B cell (primary cell): ENCODE data around the gene TBC1D22B. TPM values are rescaled to one million over a fixed set of nuclear protein-coding genes. Genes with fewer than 3 reads are reported as not detected.

Source experiments
- ATAC-seq: fragments of 200-7000 bp; cut with Tn5 transposase; one replicate; pipeline ENCODE4 v1.10.0; 2021; ENCODE audit warnings: low read depth, mild to moderate bottlenecking, moderate number of reproducible peaks, moderate library complexity
- CTCF ChIA-PET: fragments of 350-600 bp; sonication (Branson Sonifier 250); formaldehyde crosslinking; loops from one replicate; lab custom pipeline; 2021; ENCODE audit warnings: antibody characterized with exemption, inconsistent platforms; lab: Charles Lee
- POLR2A ChIA-PET: fragments of 350-600 bp; sonication (Branson Sonifier 250); formaldehyde crosslinking; loops from one replicate; lab custom pipeline; 2021; ENCODE audit warnings: antibody characterized with exemption; lab: Charles Lee
- DNase-seq: peaks from one replicate; pipeline ENCODE4 v3.0.0; 2013
- H2AFZ ChIP-seq: 2 replicates; pipeline ENCODE4 v1.6.1; 2012; ENCODE audit warnings: mild to moderate bottlenecking, low read depth, low read length; ENCODE audit not compliant: insufficient read depth, poor library complexity, severe bottlenecking
- H3K27ac ChIP-seq, 2 donors: 1 replicate in 1 of 2; 2 replicates in 1 of 2; pipeline ENCODE4 v1.5.1; 2012 to 2013; ENCODE audit warnings: low read length in 2 of 2, mild to moderate bottlenecking in 2 of 2, moderate library complexity in 1 of 2
- H3K27me3 ChIP-seq, 4 experiments: fragments of 200-600 bp in 1 of 4; sonication (generic) in 1 of 4; replicated peaks in 1 of 4; 1 replicate in 2 of 4; 2 replicates in 2 of 4; pipeline versions ENCODE4 v1.6.1 to v1.7.0; 2013 to 2016; ENCODE audit warnings: low read length in 3 of 4, mild to moderate bottlenecking in 2 of 4, mixed read lengths in 1 of 4, moderate library complexity in 1 of 4; ENCODE audit not compliant: insufficient read depth in 4 of 4, control insufficient read depth in 3 of 4; ENCODE audit errors: control extremely low read depth in 1 of 4
- H3K36me3 ChIP-seq, 2 experiments: replicated peaks in 1 of 2; 1 replicate in 1 of 2; 2 replicates in 1 of 2; pipeline versions ENCODE4 v1.6.1 to v1.7.1; 2013; ENCODE audit warnings: low read length in 1 of 2; ENCODE audit not compliant: insufficient read depth in 2 of 2, control insufficient read depth in 1 of 2; ENCODE audit errors: control extremely low read depth in 1 of 2, extremely low read depth in 1 of 2
- H3K4me1 ChIP-seq, 2 donors: fragments of 200-600 bp in 1 of 2; sonication (generic) in 1 of 2; 1 replicate in 1 of 2; 2 replicates in 1 of 2; pipeline versions ENCODE4 v1.5.1 to v1.6.1; 2013 to 2017; ENCODE audit warnings: low read length in 2 of 2; ENCODE audit not compliant: control insufficient read depth in 2 of 2, insufficient read depth in 2 of 2
- H3K4me2 ChIP-seq: replicated peaks from 2 replicates; pipeline ENCODE3; 2012; ENCODE audit warnings: mild to moderate bottlenecking, low read depth, low read length; ENCODE audit not compliant: poor library complexity, severe bottlenecking
- H3K4me3 ChIP-seq, 5 experiments: fragments of 200-600 bp in 1 of 5; sonication (generic) in 1 of 5; 1 replicate in 3 of 5; 2 replicates in 2 of 5; pipeline versions ENCODE4 v1.5.1 to v1.7.0; 2011 to 2016; ENCODE audit warnings: low read length in 4 of 5, mild to moderate bottlenecking in 4 of 5, low read depth in 2 of 5, control low read depth in 1 of 5, moderate library complexity in 1 of 5; ENCODE audit not compliant: insufficient read depth in 1 of 5; ENCODE audit errors: control extremely low read depth in 1 of 5, extremely low read depth in 1 of 5
- H3K79me2 ChIP-seq: fragments of 200-600 bp; sonication (generic); one replicate; pipeline ENCODE4 v1.6.0; 2016; ENCODE audit warnings: low read length; ENCODE audit not compliant: control insufficient read depth, insufficient read depth
- H3K9ac ChIP-seq: fragments of 200-600 bp; sonication (generic); 2 replicates; pipeline ENCODE4 v1.6.1; 2017; ENCODE audit warnings: mild to moderate bottlenecking, low read length, moderate library complexity
- H3K9me3 ChIP-seq, 3 donors: one replicate each; pipeline versions ENCODE4 v1.6.1 to v1.7.1; 2013; ENCODE audit warnings: low read length in 2 of 3; ENCODE audit not compliant: control insufficient read depth in 2 of 3, insufficient read depth in 1 of 3; ENCODE audit errors: control extremely low read depth in 1 of 3
- H4K20me1 ChIP-seq: 2 replicates; pipeline ENCODE4 v1.6.0; 2012; ENCODE audit warnings: mild to moderate bottlenecking, low read length; ENCODE audit not compliant: insufficient read depth, control insufficient read depth, poor library complexity, severe bottlenecking
- H3K27ac Mint-ChIP-seq: one replicate; pipeline ENCODE4 v1.8.0; 2021; ENCODE audit warnings: mixed read lengths
- H3K27me3 Mint-ChIP-seq: one replicate; pipeline ENCODE4 v1.8.0; 2021; ENCODE audit warnings: mixed read lengths
- H3K4me1 Mint-ChIP-seq: one replicate; pipeline ENCODE4 v1.8.0; 2021; ENCODE audit warnings: mixed read lengths
- H3K4me3 Mint-ChIP-seq: one replicate; pipeline ENCODE4 v1.8.0; 2021; ENCODE audit warnings: mixed read lengths
- H3K9me3 Mint-ChIP-seq: one replicate; pipeline ENCODE4 v1.8.0; 2022; ENCODE audit warnings: mixed read lengths; ENCODE audit not compliant: insufficient read depth
- EZH2 ChIP-seq: IDR thresholded peaks from 2 replicates; pipeline ENCODE4 v1.6.1; 2012; ENCODE audit warnings: borderline replicate concordance, low read depth, mild to moderate bottlenecking, moderate library complexity, low read length; ENCODE audit not compliant: insufficient read depth, poor library complexity, severe bottlenecking
- WGBS: methylation state at CpG from one replicate; pipeline ENCODE4 v1.1.5; 2013; ENCODE audit warnings: missing lambda C conversion rate; ENCODE audit not compliant: insufficient coverage; 5-methylcytosine and 5-hydroxymethylcytosine counted together
- intact Hi-C: fragments of 100-400 bp; cut with micrococcal nuclease; formaldehyde crosslinking; loops from one replicate; pipeline ENCODE4 v1.10.0; 2022
- polyA plus RNA-seq: library from polyadenylated mRNA; depleted of rRNA; stranded (reverse); fragments of >200 nt; gene quantifications from 2 replicates; pipeline ENCODE4 v1.2.3, GENCODE V29; 2012
- total RNA-seq, 2 donors: library from RNA; stranded (reverse); fragments of 120-200 nt in 1 of 2; gene quantifications; 1 replicate in 1 of 2; 2 replicates in 1 of 2; pipeline versions ENCODE4 v1.2.3 to v1.2.4, GENCODE V29; 2013 to 2022
- TF ChIP-seq, protein P1 (sequence below): fragments of 200-600 bp; IDR thresholded peaks from one replicate; pipeline ENCODE4 v1.8.0; 2022; ENCODE audit warnings: antibody characterized with exemption, mild to moderate bottlenecking

The TBC1D22B gene
- total and polyA plus RNA-seq, 2 donors (not counting 1 experiment from before 2014, with no cell fraction given): 5.1 to 12.5 TPM

DNA sequence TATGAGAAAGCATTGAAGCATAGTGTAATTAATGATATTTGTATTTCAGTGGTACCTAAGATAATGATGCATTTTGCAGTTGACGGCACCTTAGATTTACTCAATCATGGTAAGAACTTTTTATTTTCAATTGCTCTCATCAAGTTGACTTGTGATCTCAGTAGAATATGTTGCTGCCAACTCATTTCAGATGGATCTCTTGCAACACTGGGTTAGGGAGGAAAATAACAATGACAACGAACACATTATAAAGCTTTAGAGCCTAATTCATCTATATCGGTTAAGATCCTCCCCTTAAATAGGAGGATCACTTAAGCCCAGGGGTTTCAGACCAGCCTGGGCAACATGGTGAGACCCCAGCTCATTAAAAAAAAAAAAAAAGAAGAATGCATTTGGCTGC, 18.0 kb upstream of the TBC1D22B start:
- ChIA-PET CTCF (no interaction called here), POLR2A (no interaction called here)
- Histone ChIP-seq H3K27me3 (no peaks in the 10 kb centered on the region), H2AFZ (no peak overlapping the region), H3K4me2 (no peak overlapping the region), H3K36me3 (no peaks in the 10 kb centered on the region), H4K20me1 (no peaks in the 10 kb centered on the region), H3K9ac (no peak overlapping the region), H3K79me2 (no peaks in the 10 kb centered on the region), H3K4me3 (no peak overlapping the region), H3K27ac (no peak overlapping the region), H3K9me3 (no peaks in the 10 kb centered on the region), H3K4me1 (peaks cover 5 to 6% of the 10 kb centered on the region in 2 donors)
- Mint-ChIP-seq H3K27me3 (no peaks in the 10 kb centered on the region), H3K9me3 (no peaks in the 10 kb centered on the region), H3K27ac (no peak overlapping the region), H3K4me1 (peaks cover 4% of the 10 kb centered on the region), H3K4me3 (no peak overlapping the region)
- no peak for ATAC-seq
- intact Hi-C loops: no loop called here
- DNase-seq: no peak
- no CpG with 5 or more reads among the region's 3 CpGs for WGBS
- TF ChIP-seq, protein P1, sequence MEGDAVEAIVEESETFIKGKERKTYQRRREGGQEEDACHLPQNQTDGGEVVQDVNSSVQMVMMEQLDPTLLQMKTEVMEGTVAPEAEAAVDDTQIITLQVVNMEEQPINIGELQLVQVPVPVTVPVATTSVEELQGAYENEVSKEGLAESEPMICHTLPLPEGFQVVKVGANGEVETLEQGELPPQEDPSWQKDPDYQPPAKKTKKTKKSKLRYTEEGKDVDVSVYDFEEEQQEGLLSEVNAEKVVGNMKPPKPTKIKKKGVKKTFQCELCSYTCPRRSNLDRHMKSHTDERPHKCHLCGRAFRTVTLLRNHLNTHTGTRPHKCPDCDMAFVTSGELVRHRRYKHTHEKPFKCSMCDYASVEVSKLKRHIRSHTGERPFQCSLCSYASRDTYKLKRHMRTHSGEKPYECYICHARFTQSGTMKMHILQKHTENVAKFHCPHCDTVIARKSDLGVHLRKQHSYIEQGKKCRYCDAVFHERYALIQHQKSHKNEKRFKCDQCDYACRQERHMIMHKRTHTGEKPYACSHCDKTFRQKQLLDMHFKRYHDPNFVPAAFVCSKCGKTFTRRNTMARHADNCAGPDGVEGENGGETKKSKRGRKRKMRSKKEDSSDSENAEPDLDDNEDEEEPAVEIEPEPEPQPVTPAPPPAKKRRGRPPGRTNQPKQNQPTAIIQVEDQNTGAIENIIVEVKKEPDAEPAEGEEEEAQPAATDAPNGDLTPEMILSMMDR: no peak
- no peak for TF ChIP-seq EZH2

DNA sequence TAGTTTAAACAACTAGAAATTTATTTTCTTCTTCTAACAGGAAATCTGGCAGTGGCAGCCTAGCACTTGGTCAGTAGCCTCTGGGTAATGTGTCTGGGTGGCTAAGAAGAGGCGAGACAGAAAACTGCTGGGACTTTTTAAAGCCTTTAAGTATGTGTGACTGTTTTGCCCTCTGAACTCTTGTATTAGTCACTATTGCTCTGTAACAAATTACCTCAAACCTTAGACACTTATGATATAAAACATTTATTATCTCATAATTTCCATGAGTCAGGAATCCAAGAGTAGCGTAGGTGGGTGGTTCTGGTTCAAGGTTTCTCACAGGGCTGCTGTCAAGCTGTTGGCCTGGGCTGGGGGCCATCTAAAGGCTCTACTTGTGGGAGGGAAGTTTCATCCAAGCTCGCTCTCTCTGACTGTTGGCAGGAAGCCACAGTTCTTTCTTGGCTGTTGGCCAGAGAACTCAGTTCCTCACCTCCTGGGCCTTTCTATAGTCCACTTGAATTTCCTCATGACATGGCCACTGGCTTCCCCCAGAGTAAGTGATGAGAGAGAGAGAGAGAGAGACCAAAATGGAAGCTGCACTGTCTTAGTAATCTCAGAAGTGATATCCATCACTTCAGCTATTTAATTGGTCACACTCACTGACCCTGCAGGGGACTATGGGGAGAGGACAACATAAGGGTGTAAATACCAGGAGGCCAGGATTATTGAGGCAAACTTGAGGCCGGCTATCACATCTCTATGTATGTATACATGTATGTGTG, 17.4 kb upstream of the TBC1D22B start:
- Histone ChIP-seq H3K4me2 (no peak overlapping the region), H3K79me2 (no peaks in the 10 kb centered on the region), H3K9ac (no peak overlapping the region), H3K9me3 (no peaks in the 10 kb centered on the region), H3K27ac (no peak overlapping the region), H2AFZ (no peak overlapping the region), H3K36me3 (no peaks in the 10 kb centered on the region), H3K27me3 (no peaks in the 10 kb centered on the region), H4K20me1 (no peaks in the 10 kb centered on the region), H3K4me3 (no peak overlapping the region), H3K4me1 (peaks cover 5 to 6% of the 10 kb centered on the region in 2 donors)
- Mint-ChIP-seq H3K4me1 (peaks cover 4% of the 10 kb centered on the region), H3K27me3 (no peaks in the 10 kb centered on the region), H3K9me3 (no peaks in the 10 kb centered on the region), H3K4me3 (no peak overlapping the region), H3K27ac (no peak overlapping the region)
- intact Hi-C loops: no loop called here
- DNase-seq (peak; percentile 30), ATAC-seq (peak; percentile 41)
- ChIA-PET POLR2A (no interaction called here), CTCF (no interaction called here)
- WGBS: no CpG with 5 or more reads among the region's 4 CpGs
- no peak for TF ChIP-seq EZH2
- TF ChIP-seq, protein P1: no peak
